ENCODE measurements around the gene STIM2. TPM values are rescaled to one million over a fixed set of nuclear protein-coding genes. Genes with fewer than 3 reads are reported as not detected.

Gene STIM2
- total and polyA plus RNA-seq, 2 donors (not counting 3 experiments of a cell fraction or from before 2014, with no cell fraction given) = 21.0 to 21.2 TPM

- CTCF ChIA-PET = no interaction called here
- no peak overlapping the region for H3K27ac ChIP-seq (ENCODE audit: insufficient read depth, low read depth, low read length)
Measured at GRCh38 chr4:26931451-26931850, 70.8 kb downstream of the STIM2 start.

More at GRCh38 chr4:26931451-26931850, 70.8 kb downstream of the STIM2 start:
- DNase-seq (ENCODE audit: low read depth, low spot score) = no peak
- Histone ChIP-seq H2AFZ (ENCODE audit: low read depth, low read length) (no peak overlapping the region), H3K36me3 (ENCODE audit: control insufficient read depth in 2 of 2, extremely low read depth in 1 of 2, insufficient read depth in 2 of 2, low read length in 2 of 2) (no peaks in the 10 kb centered on the region), H3K9me3 (replicated peaks; ENCODE audit: control insufficient read depth, insufficient read depth, low read length) (no peaks in the 10 kb centered on the region), H3K79me2 (ENCODE audit: control insufficient read depth, insufficient read depth, low read length) (no peaks in the 10 kb centered on the region), H4K20me1 (replicated peaks; ENCODE audit: control insufficient read depth, extremely low read depth, insufficient read depth, low read length) (no peaks in the 10 kb centered on the region), H3K9me1 (replicated peaks; ENCODE audit: control insufficient read depth, extremely low read depth, insufficient read depth, low read length) (no peaks in the 10 kb centered on the region), H3K4me3 (replicated peaks in 1 of 3; ENCODE audit: insufficient read depth in 1 of 3, low read depth in 1 of 3, low read length in 3 of 3) (no peak overlapping the region), H3K4me2 (ENCODE audit: insufficient read depth, low read length) (no peak overlapping the region), H3K9ac (replicated peaks; ENCODE audit: extremely low read depth, insufficient read depth, low read length) (no peak overlapping the region), H3K4me1 (ENCODE audit: control insufficient read depth, extremely low read depth, insufficient read depth, low read length) (no peaks in the 10 kb centered on the region), H3K27me3 (ENCODE audit: control insufficient read depth in 2 of 2, insufficient read depth in 2 of 2, low read length in 2 of 2) (no peaks in the 10 kb centered on the region)
- no peak for FAIRE-seq
- BruUV-seq (replicated peaks) = no TSS peak
- intact Hi-C loops (cut with micrococcal nuclease) = no loop called here
- POLR2A ChIA-PET = no interaction called here
- TF ChIP-seq CTCF (IDR thresholded peaks at IDR 0.05; ENCODE audit: extremely low read depth in 1 of 2, insufficient read depth in 1 of 2, low read depth in 1 of 2, low read length in 2 of 2) (no peak), MYC (IDR thresholded peaks at IDR 0.05; ENCODE audit: low read depth, low read length) (no peak), MAX (IDR thresholded peaks at IDR 0.05; ENCODE audit: insufficient read depth, insufficient read length) (no peak)
- dilution Hi-C loops (cut with MboI; ENCODE audit: extremely low pct_ligation_motif_present, low sequenced_read_pairs) = no loop called here

Data from endothelial cell of umbilical vein (primary cell).